Loucy (cell line): ENCODE results near the gene TMED7.

Experiments
- CTCF ChIP-seq: fragments of 200-600 bp; sonication (generic); conservative IDR thresholded peaks from 2 replicates; pipeline ENCODE4 v1.5.1; 2014; ENCODE audit warnings: mild to moderate bottlenecking, antibody characterized with exemption, low read length
- EZH2phosphoT487 ChIP-seq: fragments of 200-600 bp; IDR thresholded peaks from 2 replicates; pipeline ENCODE4 v1.6.1; 2018; ENCODE audit warnings: antibody characterized with exemption, mild to moderate bottlenecking, moderate library complexity, borderline replicate concordance

DNA sequence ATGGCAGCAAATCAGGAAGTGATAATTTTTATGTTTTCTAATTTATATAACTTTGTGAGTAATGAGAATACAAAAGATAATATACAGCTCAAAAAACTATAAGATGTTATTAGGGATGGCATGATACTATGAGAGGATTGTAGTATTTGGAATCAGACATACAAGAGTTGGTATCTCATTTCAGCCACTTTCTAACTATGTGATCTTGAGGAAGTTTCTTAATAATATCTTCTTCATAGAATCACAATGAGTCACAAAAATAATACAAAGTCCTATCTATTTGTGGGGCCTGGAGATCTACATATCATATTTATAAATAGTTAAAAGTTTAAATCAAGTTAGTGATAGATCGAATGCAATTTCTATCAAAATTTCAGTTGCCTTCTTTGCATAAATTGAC, 23.7 kb upstream of the TMED7 start:
- TF ChIP-seq CTCF (no peak), EZH2phosphoT487 (no peak)
